HepG2 (cell line): ENCODE data around the gene PTPRQ. TPM values are rescaled to one million over a fixed set of nuclear protein-coding genes. Genes with fewer than 3 reads are reported as not detected.

Source experiments
- ATAC-seq: fragments of 200-7000 bp; cut with Tn5 transposase; 3 replicates; pipeline ENCODE4 v1.9.1; 2020; ENCODE audit warnings: mild to moderate bottlenecking, moderate library complexity
- BruUV-seq: library from RNA; stranded (reverse); fragments of 400-500 nt; replicated peaks from 2 replicates; lab custom pipeline; 2021; lab: Mats Ljungman, UMichigan
- CTCF ChIA-PET: fragments of 300-600 bp; formaldehyde crosslinking; extraction: SDS; loops from one replicate; lab custom pipeline; 2021; ENCODE audit warnings: low total read pairs, inconsistent platforms, low intra/inter-chr PET ratio; lab: Yijun Ruan, JAX
- POLR2A ChIA-PET: fragments of 350-600 bp; sonication (Branson Sonifier 250); formaldehyde crosslinking; loops from one replicate; lab custom pipeline; 2020; ENCODE audit warnings: antibody characterized with exemption, inconsistent platforms; lab: Yijun Ruan, JAX
- DNase-seq: peaks from one replicate; pipeline ENCODE4 v3.0.0-alpha.2; 2015; ENCODE audit warnings: low spot score
- FAIRE-seq: peaks from 3 replicates; lab custom pipeline; 2011; peaks lifted over from hg19 to GRCh38; lab: Jason Lieb, UNC
- H2AFZ ChIP-seq: one replicate; pipeline ENCODE4 v1.6.1; 2011; ENCODE audit warnings: low read length, inconsistent platforms
- H3K27ac ChIP-seq: fragments of 300-600 bp; 3 replicates; pipeline ENCODE4 v1.8.0; 2011; ENCODE audit warnings: mixed run types, mild to moderate bottlenecking, mixed read lengths, low read length, inconsistent platforms; ENCODE audit not compliant: insufficient read depth; ENCODE audit errors: extremely low read length
- H3K27me3 ChIP-seq, 2 experiments: fragments of 200-600 bp in 1 of 2; 2 replicates in 1 of 2; 3 replicates in 1 of 2; pipeline versions ENCODE4 v1.6.0 to v1.8.0; 2011; ENCODE audit warnings: low read length in 2 of 2, mild to moderate bottlenecking in 2 of 2, moderate library complexity in 2 of 2, inconsistent platforms in 1 of 2; ENCODE audit not compliant: insufficient read depth in 2 of 2, control insufficient read depth in 1 of 2
- H3K36me3 ChIP-seq, 2 experiments: fragments of 200-600 bp in 1 of 2; replicated peaks in 1 of 2; 2 replicates in 1 of 2; 3 replicates in 1 of 2; pipeline versions ENCODE4 v1.5.1 to v1.8.0; 2011; ENCODE audit warnings: low read length in 2 of 2, inconsistent platforms in 1 of 2; ENCODE audit not compliant: insufficient read depth in 2 of 2, control insufficient read depth in 1 of 2
- H3K4me1 ChIP-seq: 2 replicates; pipeline ENCODE4 v1.5.1; 2012; ENCODE audit warnings: low read length, inconsistent platforms; ENCODE audit not compliant: insufficient read depth
- H3K4me2 ChIP-seq: 2 replicates; pipeline ENCODE4 v1.6.0; 2011; ENCODE audit warnings: low read depth, low read length, inconsistent platforms
- H3K4me3 ChIP-seq, 3 experiments: fragments of 200-600 bp in 1 of 3; sonication (generic), shearing (Covaris generic) in 1 of 3; replicated peaks in 1 of 3; 2 replicates each; pipeline ENCODE4 v1.5.1; 2011 to 2016; ENCODE audit warnings: low read length in 3 of 3, inconsistent platforms in 2 of 3, low read depth in 2 of 3, mild to moderate bottlenecking in 2 of 3, control low read depth in 1 of 3, mixed read lengths in 1 of 3; ENCODE audit not compliant: insufficient read depth in 1 of 3
- H3K79me2 ChIP-seq: one replicate; pipeline ENCODE4 v1.6.1; 2011; ENCODE audit warnings: low read length, inconsistent platforms; ENCODE audit not compliant: insufficient read depth
- H3K9ac ChIP-seq: 2 replicates; pipeline ENCODE4 v1.6.0; 2011; ENCODE audit warnings: mild to moderate bottlenecking, low read depth, low read length, inconsistent platforms; ENCODE audit not compliant: insufficient read depth
- H3K9me3 ChIP-seq: 2 replicates; pipeline ENCODE4 v1.5.1; 2012; ENCODE audit warnings: mild to moderate bottlenecking, low read length
- H4K20me1 ChIP-seq: 2 replicates; pipeline ENCODE4 v1.6.0; 2011; ENCODE audit warnings: inconsistent platforms, mild to moderate bottlenecking, low read length, moderate library complexity; ENCODE audit not compliant: insufficient read depth
- FOSL2 ChIP-seq: sonication (generic); formaldehyde crosslinking; IDR thresholded peaks from 2 replicates; pipeline ENCODE4 v1.4.0; 2020; ENCODE audit warnings: missing genetic modification reagents
- NBN ChIP-seq: fragments of 450-650 bp; conservative IDR thresholded peaks from 2 replicates; pipeline ENCODE4 v1.6.1; 2017
- RAD51 ChIP-seq: fragments of 450-650 bp; IDR thresholded peaks from 2 replicates; pipeline ENCODE4 v1.6.1; 2016; ENCODE audit warnings: borderline replicate concordance
- TOE1 ChIP-seq: sonication (generic); formaldehyde crosslinking; IDR thresholded peaks from 2 replicates; pipeline ENCODE4 v1.4.0; 2020; ENCODE audit warnings: mild to moderate bottlenecking, missing genetic modification reagents
- TP53 ChIP-seq: sonication (generic); formaldehyde crosslinking; conservative IDR thresholded peaks from 2 replicates; pipeline ENCODE4 v1.4.0; 2020; ENCODE audit warnings: missing genetic modification reagents
- ZBTB7B ChIP-seq: sonication (generic); formaldehyde crosslinking; IDR thresholded peaks from 2 replicates; pipeline ENCODE4 v1.4.0; 2020; ENCODE audit warnings: missing genetic modification reagents
- ZNF7 ChIP-seq: IDR thresholded peaks from 2 replicates; pipeline ENCODE4 v1.6.1; 2016; ENCODE audit warnings: missing biosample characterization, missing genetic modification reagents
- in situ Hi-C: cut with HindIII; loops from 2 replicates; pipeline ENCODE4 v1.10.0; 2017; ENCODE audit warnings: low pct_unique_long_range_greater_than_20kb; ENCODE audit not compliant: extremely low pct_ligation_motif_present
- intact Hi-C: fragments of 100-400 bp; cut with micrococcal nuclease; formaldehyde crosslinking; loops from one replicate; pipeline ENCODE4 v1.10.0; 2022; ENCODE audit not compliant: unreplicated experiment
- polyA plus RNA-seq, 8 experiments: library from polyadenylated mRNA; depleted of rRNA in 3 of 8; stranded (reverse) in 7 of 8; unstranded in 1 of 8; fragments of >200 nt; fragmentation: Illumina TruSeq in 4 of 8; extraction: Trizol in 4 of 8; gene quantifications; 2 replicates each; pipeline versions ENCODE4 v1.2.1 to v1.2.3, GENCODE V29; 2011 to 2016; ENCODE audit warnings: low read depth in 4 of 8, missing spikeins in 1 of 8, mixed read lengths in 1 of 8; ENCODE audit not compliant: insufficient read depth in 1 of 8
- total RNA-seq, 5 experiments: library from RNA; depleted of rRNA; stranded (reverse); fragments of >200 nt; fragmentation: Illumina TruSeq; extraction: Trizol; gene quantifications; 2 replicates each; pipeline ENCODE4 v1.2.3, GENCODE V29; 2016; ENCODE audit warnings: low read depth in 1 of 5
- TF ChIP-seq, protein P1 (sequence below): IDR thresholded peaks from 2 replicates; pipeline ENCODE4 v1.6.1; 2016; ENCODE audit warnings: low read depth, missing genetic modification reagents, missing compliant biosample characterization
- TF ChIP-seq, protein P2 (sequence below): sonication (generic); formaldehyde crosslinking; IDR thresholded peaks from 2 replicates; pipeline ENCODE4; 2020; ENCODE audit warnings: missing genetic modification reagents, mild to moderate bottlenecking, borderline replicate concordance

PTPRQ gene
- total and polyA plus RNA-seq, 2 of the 13 experiments (the other 11 are each of a cell fraction or from before 2014, with no cell fraction given): not detected

DNA sequence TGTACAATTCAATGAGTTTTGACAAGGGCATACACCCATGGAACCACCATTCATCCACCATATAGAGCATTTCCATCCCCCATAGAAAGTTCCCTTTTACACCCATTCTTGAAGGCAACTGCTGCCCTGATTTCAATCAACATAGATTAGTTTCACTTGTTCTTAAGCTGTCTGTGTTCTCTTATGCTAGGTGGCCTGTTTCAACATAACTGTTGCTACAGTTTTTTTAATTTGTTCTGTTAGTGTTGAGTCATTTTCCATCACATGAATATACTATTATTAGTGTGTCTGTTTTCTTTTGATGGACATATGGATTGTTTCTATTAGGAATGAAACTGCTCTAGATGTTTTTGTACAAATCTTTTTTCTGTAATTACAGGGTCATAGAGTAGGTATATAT is 123.4 kb downstream of the PTPRQ start:
- Histone ChIP-seq H2AFZ (no peak overlapping the region), H3K4me2 (no peak overlapping the region), H3K4me3 (no peak overlapping the region), H3K4me1 (no peaks in the 10 kb centered on the region), H3K79me2 (no peaks in the 10 kb centered on the region), H3K36me3 (no peaks in the 10 kb centered on the region), H3K27me3 (no peaks in the 10 kb centered on the region), H3K27ac (no peak overlapping the region), H4K20me1 (no peaks in the 10 kb centered on the region), H3K9ac (no peak overlapping the region), H3K9me3 (no peaks in the 10 kb centered on the region)
- intact Hi-C loops: no loop called here
- POLR2A ChIA-PET: no interaction called here
- CTCF ChIA-PET: no interaction called here
- no TSS peak for BruUV-seq
- in situ Hi-C loops: no loop called here
- ATAC-seq: no peak
- DNase-seq: no peak
- no peak for FAIRE-seq
- no peak for TF ChIP-seq ZNF7 (CRISPR knock-in tag)
- no peak for TF ChIP-seq RAD51
- TF ChIP-seq TP53 (CRISPR knock-in tag): no peak
- TF ChIP-seq, protein P1, sequence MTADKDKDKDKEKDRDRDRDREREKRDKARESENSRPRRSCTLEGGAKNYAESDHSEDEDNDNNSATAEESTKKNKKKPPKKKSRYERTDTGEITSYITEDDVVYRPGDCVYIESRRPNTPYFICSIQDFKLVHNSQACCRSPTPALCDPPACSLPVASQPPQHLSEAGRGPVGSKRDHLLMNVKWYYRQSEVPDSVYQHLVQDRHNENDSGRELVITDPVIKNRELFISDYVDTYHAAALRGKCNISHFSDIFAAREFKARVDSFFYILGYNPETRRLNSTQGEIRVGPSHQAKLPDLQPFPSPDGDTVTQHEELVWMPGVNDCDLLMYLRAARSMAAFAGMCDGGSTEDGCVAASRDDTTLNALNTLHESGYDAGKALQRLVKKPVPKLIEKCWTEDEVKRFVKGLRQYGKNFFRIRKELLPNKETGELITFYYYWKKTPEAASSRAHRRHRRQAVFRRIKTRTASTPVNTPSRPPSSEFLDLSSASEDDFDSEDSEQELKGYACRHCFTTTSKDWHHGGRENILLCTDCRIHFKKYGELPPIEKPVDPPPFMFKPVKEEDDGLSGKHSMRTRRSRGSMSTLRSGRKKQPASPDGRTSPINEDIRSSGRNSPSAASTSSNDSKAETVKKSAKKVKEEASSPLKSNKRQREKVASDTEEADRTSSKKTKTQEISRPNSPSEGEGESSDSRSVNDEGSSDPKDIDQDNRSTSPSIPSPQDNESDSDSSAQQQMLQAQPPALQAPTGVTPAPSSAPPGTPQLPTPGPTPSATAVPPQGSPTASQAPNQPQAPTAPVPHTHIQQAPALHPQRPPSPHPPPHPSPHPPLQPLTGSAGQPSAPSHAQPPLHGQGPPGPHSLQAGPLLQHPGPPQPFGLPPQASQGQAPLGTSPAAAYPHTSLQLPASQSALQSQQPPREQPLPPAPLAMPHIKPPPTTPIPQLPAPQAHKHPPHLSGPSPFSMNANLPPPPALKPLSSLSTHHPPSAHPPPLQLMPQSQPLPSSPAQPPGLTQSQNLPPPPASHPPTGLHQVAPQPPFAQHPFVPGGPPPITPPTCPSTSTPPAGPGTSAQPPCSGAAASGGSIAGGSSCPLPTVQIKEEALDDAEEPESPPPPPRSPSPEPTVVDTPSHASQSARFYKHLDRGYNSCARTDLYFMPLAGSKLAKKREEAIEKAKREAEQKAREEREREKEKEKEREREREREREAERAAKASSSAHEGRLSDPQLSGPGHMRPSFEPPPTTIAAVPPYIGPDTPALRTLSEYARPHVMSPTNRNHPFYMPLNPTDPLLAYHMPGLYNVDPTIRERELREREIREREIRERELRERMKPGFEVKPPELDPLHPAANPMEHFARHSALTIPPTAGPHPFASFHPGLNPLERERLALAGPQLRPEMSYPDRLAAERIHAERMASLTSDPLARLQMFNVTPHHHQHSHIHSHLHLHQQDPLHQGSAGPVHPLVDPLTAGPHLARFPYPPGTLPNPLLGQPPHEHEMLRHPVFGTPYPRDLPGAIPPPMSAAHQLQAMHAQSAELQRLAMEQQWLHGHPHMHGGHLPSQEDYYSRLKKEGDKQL: no peak
- no peak for TF ChIP-seq ZBTB7B (CRISPR knock-in tag)
- TF ChIP-seq, protein P2, sequence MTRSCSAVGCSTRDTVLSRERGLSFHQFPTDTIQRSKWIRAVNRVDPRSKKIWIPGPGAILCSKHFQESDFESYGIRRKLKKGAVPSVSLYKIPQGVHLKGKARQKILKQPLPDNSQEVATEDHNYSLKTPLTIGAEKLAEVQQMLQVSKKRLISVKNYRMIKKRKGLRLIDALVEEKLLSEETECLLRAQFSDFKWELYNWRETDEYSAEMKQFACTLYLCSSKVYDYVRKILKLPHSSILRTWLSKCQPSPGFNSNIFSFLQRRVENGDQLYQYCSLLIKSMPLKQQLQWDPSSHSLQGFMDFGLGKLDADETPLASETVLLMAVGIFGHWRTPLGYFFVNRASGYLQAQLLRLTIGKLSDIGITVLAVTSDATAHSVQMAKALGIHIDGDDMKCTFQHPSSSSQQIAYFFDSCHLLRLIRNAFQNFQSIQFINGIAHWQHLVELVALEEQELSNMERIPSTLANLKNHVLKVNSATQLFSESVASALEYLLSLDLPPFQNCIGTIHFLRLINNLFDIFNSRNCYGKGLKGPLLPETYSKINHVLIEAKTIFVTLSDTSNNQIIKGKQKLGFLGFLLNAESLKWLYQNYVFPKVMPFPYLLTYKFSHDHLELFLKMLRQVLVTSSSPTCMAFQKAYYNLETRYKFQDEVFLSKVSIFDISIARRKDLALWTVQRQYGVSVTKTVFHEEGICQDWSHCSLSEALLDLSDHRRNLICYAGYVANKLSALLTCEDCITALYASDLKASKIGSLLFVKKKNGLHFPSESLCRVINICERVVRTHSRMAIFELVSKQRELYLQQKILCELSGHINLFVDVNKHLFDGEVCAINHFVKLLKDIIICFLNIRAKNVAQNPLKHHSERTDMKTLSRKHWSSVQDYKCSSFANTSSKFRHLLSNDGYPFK (CRISPR knock-in tag): no peak
- TF ChIP-seq NBN: no peak
- TF ChIP-seq FOSL2 (CRISPR knock-in tag): no peak
- no peak for TF ChIP-seq TOE1
